HEK293 (cell line): ENCODE measurements around the gene FCRL4.

ENCODE experiments used
- CTCF ChIA-PET: fragments of 350-600 bp; formaldehyde crosslinking; extraction: SDS; loops from one replicate; lab custom pipeline; 2021; ENCODE audit warnings: antibody characterized with exemption; lab: Yijun Ruan, JAX
- POLR2A ChIA-PET: fragments of 300-600 bp; formaldehyde crosslinking; extraction: SDS; loops from one replicate; lab custom pipeline; 2020; ENCODE audit warnings: antibody characterized with exemption, inconsistent platforms; lab: Yijun Ruan, JAX
- H3K27ac ChIP-seq: fragments of 200-500 bp; sonication (Bioruptor generic); 2 replicates; pipeline ENCODE4 v1.5.1; 2014; ENCODE audit warnings: low read depth, low read length, control low read depth, inconsistent platforms; ENCODE audit errors: extremely low read depth
- H3K36me3 ChIP-seq, 2 experiments: fragments of 200-500 bp in 1 of 2; sonication (Bioruptor generic) in 1 of 2; 1 replicate in 1 of 2; 2 replicates in 1 of 2; pipeline ENCODE4 v1.5.1; 2014 to 2017; ENCODE audit warnings: inconsistent platforms in 2 of 2, low read length in 2 of 2; ENCODE audit not compliant: control insufficient read depth in 2 of 2, insufficient read depth in 1 of 2
- H3K4me1 ChIP-seq: fragments of 200-500 bp; sonication (Bioruptor generic); 2 replicates; pipeline ENCODE4 v1.5.1; 2014; ENCODE audit warnings: mild to moderate bottlenecking, low read length, inconsistent platforms; ENCODE audit not compliant: control insufficient read depth, insufficient read depth
- H3K4me3 ChIP-seq: 2 replicates; pipeline ENCODE4 v1.5.1; 2011; ENCODE audit warnings: low read depth, mild to moderate bottlenecking, control low read depth, low read length, moderate library complexity
- H3K9me3 ChIP-seq: fragments of 200-500 bp; sonication (Bioruptor generic); 2 replicates; pipeline ENCODE4 v1.5.1; 2014; ENCODE audit warnings: low read depth, low read length, inconsistent platforms; ENCODE audit not compliant: control insufficient read depth, insufficient read depth
- HOXA7 ChIP-seq: sonication (generic); formaldehyde crosslinking; IDR thresholded peaks from 2 replicates; pipeline ENCODE4 v1.8.1; 2022; ENCODE audit warnings: missing genetic modification reagents, borderline replicate concordance
- OSR2 ChIP-seq: fragments of 450-650 bp; formaldehyde crosslinking; IDR thresholded peaks from 2 replicates; pipeline ENCODE4 v1.5.1; 2016; ENCODE audit warnings: missing biosample characterization, missing genetic modification characterization
- TRIM28 ChIP-seq: IDR thresholded peaks from 2 replicates; pipeline ENCODE4 v1.6.1; 2011; ENCODE audit warnings: low read length, control low read depth, borderline replicate concordance
- ZBTB7A ChIP-seq: fragments of 450-650 bp; formaldehyde crosslinking; IDR thresholded peaks from 2 replicates; pipeline ENCODE4 v1.5.1; 2016; ENCODE audit warnings: low read depth, missing biosample characterization, missing genetic modification characterization
- ZFP3 ChIP-seq: fragments of 450-650 bp; formaldehyde crosslinking; IDR thresholded peaks from 2 replicates; pipeline ENCODE4 v1.5.1; 2016; ENCODE audit warnings: low read depth, missing biosample characterization, missing genetic modification characterization
- ZNF138 ChIP-seq: fragments of 450-650 bp; formaldehyde crosslinking; IDR thresholded peaks from 2 replicates; pipeline ENCODE4 v1.5.1; 2016; ENCODE audit warnings: missing biosample characterization, missing genetic modification characterization, borderline replicate concordance
- ZNF19 ChIP-seq: fragments of 450-650 bp; formaldehyde crosslinking; IDR thresholded peaks from 2 replicates; pipeline ENCODE4; 2016; ENCODE audit warnings: missing biosample characterization, missing genetic modification characterization, low read depth
- ZNF354C ChIP-seq: fragments of 450-650 bp; formaldehyde crosslinking; IDR thresholded peaks from 2 replicates; pipeline ENCODE4 v1.5.1; 2016; ENCODE audit warnings: missing biosample characterization, missing genetic modification characterization, low read depth, borderline replicate concordance
- ZNF48 ChIP-seq: fragments of 450-650 bp; formaldehyde crosslinking; IDR thresholded peaks from 2 replicates; pipeline ENCODE4 v1.5.1; 2016; ENCODE audit warnings: missing biosample characterization, missing genetic modification characterization
- ZNF529 ChIP-seq: fragments of 450-650 bp; formaldehyde crosslinking; IDR thresholded peaks from 2 replicates; pipeline ENCODE4 v1.5.1; 2017; ENCODE audit warnings: missing genetic modification characterization, missing biosample characterization; ENCODE audit not compliant: insufficient replicate concordance
- ZNF530 ChIP-seq: fragments of 450-650 bp; formaldehyde crosslinking; IDR thresholded peaks from 2 replicates; pipeline ENCODE4 v1.5.1; 2016; ENCODE audit warnings: low read depth, missing biosample characterization, missing genetic modification characterization
- ZNF561 ChIP-seq: fragments of 450-650 bp; IDR thresholded peaks from 2 replicates; pipeline ENCODE4 v1.5.1; 2018; ENCODE audit warnings: missing biosample characterization, missing genetic modification characterization, borderline replicate concordance
- ZNF610 ChIP-seq: fragments of 450-650 bp; formaldehyde crosslinking; IDR thresholded peaks from 2 replicates; pipeline ENCODE4 v1.5.1; 2016; ENCODE audit warnings: missing biosample characterization, missing genetic modification characterization, borderline replicate concordance
- ZNF701 ChIP-seq: fragments of 450-650 bp; formaldehyde crosslinking; IDR thresholded peaks from 2 replicates; pipeline ENCODE4 v1.5.1; 2016; ENCODE audit warnings: missing biosample characterization, missing genetic modification characterization
- ZSCAN5A ChIP-seq: fragments of 450-650 bp; formaldehyde crosslinking; IDR thresholded peaks from 2 replicates; pipeline ENCODE4 v1.5.1; 2016; ENCODE audit warnings: missing biosample characterization, missing genetic modification characterization
- TF ChIP-seq, protein P1 (sequence below): fragments of 450-650 bp; formaldehyde crosslinking; IDR thresholded peaks from 2 replicates; pipeline ENCODE4 v1.5.1; 2016; ENCODE audit warnings: missing biosample characterization, missing genetic modification characterization
- TF ChIP-seq, protein P2 (sequence below): fragments of 450-650 bp; formaldehyde crosslinking; IDR thresholded peaks from 2 replicates; pipeline ENCODE4 v1.5.1; 2017; ENCODE audit warnings: missing biosample characterization, mild to moderate bottlenecking, missing genetic modification characterization, moderate library complexity
- TF ChIP-seq, protein P3 (sequence below): fragments of 450-650 bp; formaldehyde crosslinking; IDR thresholded peaks from 2 replicates; pipeline ENCODE4 v1.5.1; 2016; ENCODE audit warnings: missing biosample characterization, missing genetic modification characterization
- TF ChIP-seq, protein P4 (sequence below): fragments of 450-650 bp; formaldehyde crosslinking; IDR thresholded peaks from 2 replicates; pipeline ENCODE4 v1.5.1; 2016; ENCODE audit warnings: missing biosample characterization, missing genetic modification characterization
- TF ChIP-seq, protein P5 (sequence below): fragments of 450-650 bp; formaldehyde crosslinking; IDR thresholded peaks from 2 replicates; pipeline ENCODE4 v1.5.1; 2016; ENCODE audit warnings: missing biosample characterization, missing genetic modification characterization, low read depth
- TF ChIP-seq, protein P6 (sequence below): fragments of 450-650 bp; formaldehyde crosslinking; IDR thresholded peaks from 2 replicates; pipeline ENCODE4 v1.5.0; 2017; ENCODE audit warnings: missing biosample characterization, missing genetic modification characterization, borderline replicate concordance

FCRL4 gene

GRCh38 chr1:157622471-157622870 is 24.6 kb upstream of the FCRL4 start:
- no peaks in the 10 kb centered on the region for H3K9me3 ChIP-seq
- no peaks in the 10 kb centered on the region for H3K4me1 ChIP-seq
- TF ChIP-seq ZNF354C (tag by site-specific recombination) (no peak), ZBTB7A (no peak), ZNF701 (no peak), ZNF19 (tag by site-specific recombination) (no peak), ZNF138 (tag by site-specific recombination) (no peak), HOXA7 (CRISPR knock-in tag) (no peak), ZNF48 (no peak), ZNF529 (tag by site-specific recombination) (no peak), TRIM28 (no peak), ZSCAN5A (no peak), OSR2 (tag by site-specific recombination) (no peak)
- TF ChIP-seq, protein P1, sequence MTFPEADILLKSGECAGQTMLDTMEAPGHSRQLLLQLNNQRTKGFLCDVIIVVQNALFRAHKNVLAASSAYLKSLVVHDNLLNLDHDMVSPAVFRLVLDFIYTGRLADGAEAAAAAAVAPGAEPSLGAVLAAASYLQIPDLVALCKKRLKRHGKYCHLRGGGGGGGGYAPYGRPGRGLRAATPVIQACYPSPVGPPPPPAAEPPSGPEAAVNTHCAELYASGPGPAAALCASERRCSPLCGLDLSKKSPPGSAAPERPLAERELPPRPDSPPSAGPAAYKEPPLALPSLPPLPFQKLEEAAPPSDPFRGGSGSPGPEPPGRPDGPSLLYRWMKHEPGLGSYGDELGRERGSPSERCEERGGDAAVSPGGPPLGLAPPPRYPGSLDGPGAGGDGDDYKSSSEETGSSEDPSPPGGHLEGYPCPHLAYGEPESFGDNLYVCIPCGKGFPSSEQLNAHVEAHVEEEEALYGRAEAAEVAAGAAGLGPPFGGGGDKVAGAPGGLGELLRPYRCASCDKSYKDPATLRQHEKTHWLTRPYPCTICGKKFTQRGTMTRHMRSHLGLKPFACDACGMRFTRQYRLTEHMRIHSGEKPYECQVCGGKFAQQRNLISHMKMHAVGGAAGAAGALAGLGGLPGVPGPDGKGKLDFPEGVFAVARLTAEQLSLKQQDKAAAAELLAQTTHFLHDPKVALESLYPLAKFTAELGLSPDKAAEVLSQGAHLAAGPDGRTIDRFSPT (tag by site-specific recombination) = no peak
- TF ChIP-seq, protein P2, sequence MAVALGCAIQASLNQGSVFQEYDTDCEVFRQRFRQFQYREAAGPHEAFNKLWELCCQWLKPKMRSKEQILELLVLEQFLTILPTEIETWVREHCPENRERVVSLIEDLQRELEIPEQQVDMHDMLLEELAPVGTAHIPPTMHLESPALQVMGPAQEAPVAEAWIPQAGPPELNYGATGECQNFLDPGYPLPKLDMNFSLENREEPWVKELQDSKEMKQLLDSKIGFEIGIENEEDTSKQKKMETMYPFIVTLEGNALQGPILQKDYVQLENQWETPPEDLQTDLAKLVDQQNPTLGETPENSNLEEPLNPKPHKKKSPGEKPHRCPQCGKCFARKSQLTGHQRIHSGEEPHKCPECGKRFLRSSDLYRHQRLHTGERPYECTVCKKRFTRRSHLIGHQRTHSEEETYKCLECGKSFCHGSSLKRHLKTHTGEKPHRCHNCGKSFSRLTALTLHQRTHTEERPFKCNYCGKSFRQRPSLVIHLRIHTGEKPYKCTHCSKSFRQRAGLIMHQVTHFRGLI (tag by site-specific recombination) = no peak
- TF ChIP-seq, protein P3, sequence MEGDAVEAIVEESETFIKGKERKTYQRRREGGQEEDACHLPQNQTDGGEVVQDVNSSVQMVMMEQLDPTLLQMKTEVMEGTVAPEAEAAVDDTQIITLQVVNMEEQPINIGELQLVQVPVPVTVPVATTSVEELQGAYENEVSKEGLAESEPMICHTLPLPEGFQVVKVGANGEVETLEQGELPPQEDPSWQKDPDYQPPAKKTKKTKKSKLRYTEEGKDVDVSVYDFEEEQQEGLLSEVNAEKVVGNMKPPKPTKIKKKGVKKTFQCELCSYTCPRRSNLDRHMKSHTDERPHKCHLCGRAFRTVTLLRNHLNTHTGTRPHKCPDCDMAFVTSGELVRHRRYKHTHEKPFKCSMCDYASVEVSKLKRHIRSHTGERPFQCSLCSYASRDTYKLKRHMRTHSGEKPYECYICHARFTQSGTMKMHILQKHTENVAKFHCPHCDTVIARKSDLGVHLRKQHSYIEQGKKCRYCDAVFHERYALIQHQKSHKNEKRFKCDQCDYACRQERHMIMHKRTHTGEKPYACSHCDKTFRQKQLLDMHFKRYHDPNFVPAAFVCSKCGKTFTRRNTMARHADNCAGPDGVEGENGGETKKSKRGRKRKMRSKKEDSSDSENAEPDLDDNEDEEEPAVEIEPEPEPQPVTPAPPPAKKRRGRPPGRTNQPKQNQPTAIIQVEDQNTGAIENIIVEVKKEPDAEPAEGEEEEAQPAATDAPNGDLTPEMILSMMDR = no peak
- TF ChIP-seq, protein P4, sequence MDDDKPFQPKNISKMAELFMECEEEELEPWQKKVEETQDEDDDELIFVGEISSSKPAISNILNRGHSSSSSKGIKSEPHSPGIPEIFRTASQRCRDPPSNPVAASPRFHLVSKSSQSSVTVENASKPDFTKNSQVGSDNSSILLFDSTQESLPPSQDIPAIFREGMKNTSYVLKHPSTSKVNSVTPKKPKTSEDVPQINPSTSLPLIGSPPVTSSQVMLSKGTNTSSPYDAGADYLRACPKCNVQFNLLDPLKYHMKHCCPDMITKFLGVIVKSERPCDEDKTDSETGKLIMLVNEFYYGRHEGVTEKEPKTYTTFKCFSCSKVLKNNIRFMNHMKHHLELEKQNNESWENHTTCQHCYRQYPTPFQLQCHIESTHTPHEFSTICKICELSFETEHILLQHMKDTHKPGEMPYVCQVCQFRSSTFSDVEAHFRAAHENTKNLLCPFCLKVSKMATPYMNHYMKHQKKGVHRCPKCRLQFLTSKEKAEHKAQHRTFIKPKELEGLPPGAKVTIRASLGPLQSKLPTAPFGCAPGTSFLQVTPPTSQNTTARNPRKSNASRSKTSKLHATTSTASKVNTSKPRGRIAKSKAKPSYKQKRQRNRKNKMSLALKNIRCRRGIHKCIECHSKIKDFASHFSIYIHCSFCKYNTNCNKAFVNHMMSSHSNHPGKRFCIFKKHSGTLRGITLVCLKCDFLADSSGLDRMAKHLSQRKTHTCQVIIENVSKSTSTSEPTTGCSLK = no peak
- TF ChIP-seq, all 188 proteins: peak for 0
- Histone ChIP-seq H3K4me3 (no peak overlapping the region), H3K27ac (no peak overlapping the region), H3K36me3 (no peaks in the 10 kb centered on the region)
- POLR2A ChIA-PET = no interaction called here
- CTCF ChIA-PET = interaction anchor here (0.6 to 1.6 kb wide), 2 partner anchors 31 to 42 kb away, joined by 4 to 6 read pairs; no protein-coding TSS in a partner anchor

GRCh38 chr1:157618190-157618589 is 20.3 kb upstream of the FCRL4 start:
- no peak overlapping the region for H3K4me3 ChIP-seq
- CTCF ChIA-PET = interaction anchor here (1.1 kb wide), 1 partner anchor 49 kb away, joined by 3 read pairs; no protein-coding TSS in a partner anchor
- H3K4me1 ChIP-seq = no peaks in the 10 kb centered on the region
- H3K9me3 ChIP-seq = no peaks in the 10 kb centered on the region
- no peak overlapping the region for H3K27ac ChIP-seq
- no peaks in the 10 kb centered on the region for H3K36me3 ChIP-seq
- POLR2A ChIA-PET = no interaction called here
- TF ChIP-seq, protein P5, sequence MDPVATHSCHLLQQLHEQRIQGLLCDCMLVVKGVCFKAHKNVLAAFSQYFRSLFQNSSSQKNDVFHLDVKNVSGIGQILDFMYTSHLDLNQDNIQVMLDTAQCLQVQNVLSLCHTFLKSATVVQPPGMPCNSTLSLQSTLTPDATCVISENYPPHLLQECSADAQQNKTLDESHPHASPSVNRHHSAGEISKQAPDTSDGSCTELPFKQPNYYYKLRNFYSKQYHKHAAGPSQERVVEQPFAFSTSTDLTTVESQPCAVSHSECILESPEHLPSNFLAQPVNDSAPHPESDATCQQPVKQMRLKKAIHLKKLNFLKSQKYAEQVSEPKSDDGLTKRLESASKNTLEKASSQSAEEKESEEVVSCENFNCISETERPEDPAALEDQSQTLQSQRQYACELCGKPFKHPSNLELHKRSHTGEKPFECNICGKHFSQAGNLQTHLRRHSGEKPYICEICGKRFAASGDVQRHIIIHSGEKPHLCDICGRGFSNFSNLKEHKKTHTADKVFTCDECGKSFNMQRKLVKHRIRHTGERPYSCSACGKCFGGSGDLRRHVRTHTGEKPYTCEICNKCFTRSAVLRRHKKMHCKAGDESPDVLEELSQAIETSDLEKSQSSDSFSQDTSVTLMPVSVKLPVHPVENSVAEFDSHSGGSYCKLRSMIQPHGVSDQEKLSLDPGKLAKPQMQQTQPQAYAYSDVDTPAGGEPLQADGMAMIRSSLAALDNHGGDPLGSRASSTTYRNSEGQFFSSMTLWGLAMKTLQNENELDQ (tag by site-specific recombination) = no peak
- TF ChIP-seq ZNF530 (tag by site-specific recombination) (no peak), ZNF561 (tag by site-specific recombination) (no peak), ZFP3 (no peak), ZNF610 (tag by site-specific recombination) (no peak), HOXA7 (CRISPR knock-in tag) (no peak)
- TF ChIP-seq, protein P6, sequence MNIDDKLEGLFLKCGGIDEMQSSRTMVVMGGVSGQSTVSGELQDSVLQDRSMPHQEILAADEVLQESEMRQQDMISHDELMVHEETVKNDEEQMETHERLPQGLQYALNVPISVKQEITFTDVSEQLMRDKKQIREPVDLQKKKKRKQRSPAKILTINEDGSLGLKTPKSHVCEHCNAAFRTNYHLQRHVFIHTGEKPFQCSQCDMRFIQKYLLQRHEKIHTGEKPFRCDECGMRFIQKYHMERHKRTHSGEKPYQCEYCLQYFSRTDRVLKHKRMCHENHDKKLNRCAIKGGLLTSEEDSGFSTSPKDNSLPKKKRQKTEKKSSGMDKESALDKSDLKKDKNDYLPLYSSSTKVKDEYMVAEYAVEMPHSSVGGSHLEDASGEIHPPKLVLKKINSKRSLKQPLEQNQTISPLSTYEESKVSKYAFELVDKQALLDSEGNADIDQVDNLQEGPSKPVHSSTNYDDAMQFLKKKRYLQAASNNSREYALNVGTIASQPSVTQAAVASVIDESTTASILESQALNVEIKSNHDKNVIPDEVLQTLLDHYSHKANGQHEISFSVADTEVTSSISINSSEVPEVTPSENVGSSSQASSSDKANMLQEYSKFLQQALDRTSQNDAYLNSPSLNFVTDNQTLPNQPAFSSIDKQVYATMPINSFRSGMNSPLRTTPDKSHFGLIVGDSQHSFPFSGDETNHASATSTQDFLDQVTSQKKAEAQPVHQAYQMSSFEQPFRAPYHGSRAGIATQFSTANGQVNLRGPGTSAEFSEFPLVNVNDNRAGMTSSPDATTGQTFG (tag by site-specific recombination) = no peak
